Endodermal cell (in vitro differentiated cells): ENCODE data around the gene ZNF425. TPM values are rescaled to one million over a fixed set of nuclear protein-coding genes. Genes with fewer than 3 reads are reported as not detected.

ENCODE experiments used
- DNase-seq: peaks from one replicate; pipeline ENCODE4 v3.0.0-alpha.2; 2017
- H3K27ac ChIP-seq: 2 replicates; pipeline ENCODE4 v1.5.1; 2013; ENCODE audit warnings: mild to moderate bottlenecking, low read depth, low read length, moderate library complexity
- H3K27me3 ChIP-seq: 2 replicates; pipeline ENCODE4 v1.6.1; 2013; ENCODE audit warnings: mild to moderate bottlenecking, low read length, moderate library complexity; ENCODE audit not compliant: insufficient read depth, control insufficient read depth, poor library complexity, severe bottlenecking
- H3K36me3 ChIP-seq: 2 replicates; pipeline ENCODE4 v1.7.0; 2013; ENCODE audit warnings: mild to moderate bottlenecking, low read length, moderate library complexity; ENCODE audit not compliant: control insufficient read depth, insufficient read depth
- H3K4me1 ChIP-seq: one replicate; pipeline ENCODE4 v1.7.0; 2013; ENCODE audit warnings: low read length; ENCODE audit not compliant: control insufficient read depth, insufficient read depth
- H3K4me3 ChIP-seq: 2 replicates; pipeline ENCODE4 v1.5.1; 2013; ENCODE audit warnings: mild to moderate bottlenecking, low read length, moderate library complexity
- H3K9ac ChIP-seq: 2 replicates; pipeline ENCODE4 v1.6.1; 2013; ENCODE audit warnings: mild to moderate bottlenecking, low read length, moderate library complexity; ENCODE audit not compliant: poor library complexity, severe bottlenecking; ENCODE audit errors: extremely low read depth
- H3K9me3 ChIP-seq: 2 replicates; pipeline ENCODE4 v1.6.1; 2013; ENCODE audit warnings: mild to moderate bottlenecking, low read length, moderate library complexity; ENCODE audit not compliant: control insufficient read depth
- H3K27ac Mint-ChIP-seq: 2 replicates; pipeline ENCODE4 v1.8.0; 2020; ENCODE audit warnings: mixed read lengths
- H3K27me3 Mint-ChIP-seq: 2 replicates; pipeline ENCODE4 v1.8.0; 2021; ENCODE audit warnings: mild to moderate bottlenecking, mixed read lengths; ENCODE audit not compliant: insufficient read depth
- H3K36me3 Mint-ChIP-seq: 2 replicates; pipeline ENCODE4 v1.8.0; 2020; ENCODE audit warnings: low read depth, mixed read lengths
- H3K4me1 Mint-ChIP-seq: 2 replicates; pipeline ENCODE4 v1.8.0; 2020; ENCODE audit warnings: mixed read lengths
- H3K4me3 Mint-ChIP-seq: 2 replicates; pipeline ENCODE4 v1.8.0; 2020; ENCODE audit warnings: mild to moderate bottlenecking, moderate library complexity, mixed read lengths
- H3K9me3 Mint-ChIP-seq: 2 replicates; pipeline ENCODE4 v1.8.0; 2020; ENCODE audit warnings: mild to moderate bottlenecking, mixed read lengths
- CTCF ChIP-seq: fragments of 200-600 bp; sonication (generic); conservative IDR thresholded peaks from 2 replicates; pipeline ENCODE4 v1.5.0; 2021; ENCODE audit warnings: antibody characterized with exemption, mild to moderate bottlenecking
- WGBS, 2 experiments: methylation state at CpG; one replicate each; pipeline versions ENCODE4 v1.1.5 to v1.1.7; 2013; ENCODE audit warnings: missing lambda C conversion rate in 2 of 2, mixed read lengths in 1 of 2; ENCODE audit not compliant: insufficient coverage in 1 of 2, insufficient read length in 1 of 2; 5-methylcytosine and 5-hydroxymethylcytosine counted together
- total RNA-seq, 2 donors: library from RNA; stranded (reverse); fragmentation: NEBNext Ultra II Directional in 1 of 2; extraction: Animal tissue kit (Norgen Biotek cat#: 25700) in 1 of 2; gene quantifications; 2 replicates in 1 of 2; 3 replicates in 1 of 2; pipeline ENCODE4 v1.2.1, GENCODE V29; 2021

Gene ZNF425
- total RNA-seq, 2 donors from 2014 or later, result 2.1 to 2.7 TPM

DNA sequence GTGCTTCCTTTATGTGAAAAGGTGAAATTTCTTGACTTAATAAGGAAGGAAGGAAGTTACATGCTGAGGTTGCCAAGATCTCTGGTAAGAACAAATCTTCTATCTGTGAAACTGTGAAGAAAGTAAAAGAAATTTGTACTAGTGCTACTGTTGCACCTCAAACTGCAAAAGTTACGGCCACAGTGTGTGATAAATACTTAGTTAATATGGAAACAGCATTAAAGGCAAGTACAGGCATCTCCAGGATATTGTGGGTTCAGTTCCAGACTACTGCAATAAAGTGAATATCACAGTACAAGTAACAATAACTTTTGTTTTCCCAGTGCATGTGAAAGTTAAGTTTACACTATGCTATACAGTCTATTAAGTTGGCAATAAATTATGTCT lies 46.4 kb upstream of the ZNF425 start:
- H3K9me3 ChIP-seq, result no peaks in the 10 kb centered on the region
- Mint-ChIP-seq H3K27ac (no peak overlapping the region), H3K27me3 (no peaks in the 10 kb centered on the region), H3K36me3 (peaks cover 69% of the 10 kb centered on the region), H3K4me1 (no peaks in the 10 kb centered on the region), H3K9me3 (no peaks in the 10 kb centered on the region), H3K4me3 (no peak overlapping the region)
- H3K4me3 ChIP-seq, result no peak overlapping the region
- H3K27me3 ChIP-seq, result no peaks in the 10 kb centered on the region
- H3K9ac ChIP-seq, result no peak overlapping the region
- H3K27ac ChIP-seq, result no peak overlapping the region
- H3K4me1 ChIP-seq, result no peaks in the 10 kb centered on the region
- WGBS, 2 experiments, result 90 to 100% methylated on average over 1 of the region's 1 CpG
- DNase-seq, result no peak
- TF ChIP-seq CTCF, result no peak
- H3K36me3 ChIP-seq, result peaks cover 59% of the 10 kb centered on the region

DNA sequence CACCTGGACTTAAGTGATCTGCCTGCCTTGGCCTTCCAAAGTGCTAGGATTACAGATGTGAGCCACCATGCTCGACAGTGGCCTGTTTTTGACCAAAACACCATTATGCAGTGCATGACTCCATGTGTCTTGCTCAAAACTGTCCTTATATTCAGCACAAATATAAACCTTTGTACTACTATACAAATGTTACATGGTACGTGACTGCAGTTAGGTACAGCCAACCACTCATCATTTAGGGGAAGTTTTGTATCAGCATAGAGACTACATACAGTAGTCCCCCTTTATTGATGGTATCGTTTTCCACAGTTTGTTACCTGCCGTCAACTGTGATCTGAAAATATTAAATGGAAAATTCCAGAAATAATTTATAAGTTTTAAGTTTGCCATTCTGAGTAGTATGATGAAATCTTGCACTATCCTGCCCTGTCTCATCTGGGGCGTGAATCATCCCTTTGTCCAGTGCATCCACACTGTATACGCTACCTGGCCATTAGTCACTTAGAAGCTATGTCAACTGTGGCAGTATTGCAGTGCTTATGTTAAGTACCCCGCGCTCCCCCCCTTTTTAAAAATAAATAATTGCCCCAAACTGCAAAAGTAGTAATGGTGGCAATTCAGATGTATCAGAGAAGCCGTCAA lies 45.9 kb upstream of the ZNF425 start:
- peaks cover 58% of the 10 kb centered on the region for H3K36me3 ChIP-seq
- H3K27ac ChIP-seq, result no peak overlapping the region

DNA sequence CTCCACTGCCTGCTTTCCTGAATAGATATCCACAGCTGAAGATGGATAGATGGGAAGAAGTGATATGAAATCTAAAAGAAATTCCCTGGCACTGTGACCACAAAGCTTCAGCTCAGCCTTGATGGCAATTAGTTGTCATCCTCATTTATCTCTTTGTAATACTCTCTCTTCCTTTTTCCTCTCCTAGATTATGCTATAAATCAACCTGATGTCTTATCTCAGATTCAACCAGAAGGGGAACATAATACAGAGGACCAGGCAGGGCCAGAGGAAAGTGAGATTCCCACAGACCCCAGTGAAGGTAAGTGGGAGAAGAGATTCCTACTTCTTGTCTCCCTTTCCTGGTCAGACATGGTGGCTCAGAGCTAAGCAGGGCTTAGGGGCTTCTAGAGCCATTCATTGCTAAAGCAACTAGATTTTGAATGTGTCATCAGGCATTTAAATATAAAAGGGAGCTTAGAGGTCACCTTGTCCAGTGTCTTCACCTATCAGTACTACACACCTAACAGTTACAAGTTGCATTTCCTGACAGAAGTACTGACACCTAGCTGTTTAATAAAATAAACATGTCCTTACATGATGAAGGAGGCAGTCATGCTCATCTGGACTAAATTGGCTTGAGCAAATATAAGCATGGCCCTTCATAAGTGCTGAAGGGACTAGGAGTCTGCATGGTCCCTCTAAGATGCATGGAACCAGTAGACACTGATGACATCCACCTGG lies 40.7 kb upstream of the ZNF425 start:
- Mint-ChIP-seq H3K9me3 (no peaks in the 10 kb centered on the region), H3K36me3 (peaks cover 64% of the 10 kb centered on the region), H3K4me1 (no peaks in the 10 kb centered on the region), H3K27ac (no peak overlapping the region), H3K27me3 (no peaks in the 10 kb centered on the region), H3K4me3 (no peak overlapping the region)
- no peak overlapping the region for H3K4me3 ChIP-seq
- no peaks in the 10 kb centered on the region for H3K4me1 ChIP-seq
- peaks cover 39% of the 10 kb centered on the region for H3K36me3 ChIP-seq
- no peak overlapping the region for H3K9ac ChIP-seq
- no peaks in the 10 kb centered on the region for H3K27me3 ChIP-seq
- H3K9me3 ChIP-seq, result no peaks in the 10 kb centered on the region
- TF ChIP-seq CTCF, result no peak
- H3K27ac ChIP-seq, result no peak overlapping the region
- DNase-seq, result no peak

More for the DNA sequence above, 45.9 kb upstream of the ZNF425 start:
- Mint-ChIP-seq H3K4me3 (no peak overlapping the region), H3K27me3 (no peaks in the 10 kb centered on the region), H3K27ac (no peak overlapping the region), H3K4me1 (no peaks in the 10 kb centered on the region), H3K9me3 (no peaks in the 10 kb centered on the region), H3K36me3 (peaks cover 68% of the 10 kb centered on the region)
- no peak overlapping the region for H3K4me3 ChIP-seq
- WGBS, 2 experiments, result 93 to 100% methylated on average over 5 to 9 of the region's 9 CpGs
- DNase-seq, result no peak
- H3K27me3 ChIP-seq, result no peaks in the 10 kb centered on the region
- H3K4me1 ChIP-seq, result no peaks in the 10 kb centered on the region
- H3K9me3 ChIP-seq, result no peaks in the 10 kb centered on the region
- H3K9ac ChIP-seq, result no peak overlapping the region
- TF ChIP-seq CTCF, result no peak
